B cell (primary cell): Measurements from ENCODE around the gene PHTF2. TPM values are rescaled to one million over a fixed set of nuclear protein-coding genes. Genes with fewer than 3 reads are reported as not detected.

Source experiments
- ATAC-seq: fragments of 200-7000 bp; cut with Tn5 transposase; one replicate; pipeline ENCODE4 v1.10.0; 2021; ENCODE audit warnings: low read depth, mild to moderate bottlenecking, moderate number of reproducible peaks, moderate library complexity
- CTCF ChIA-PET: fragments of 350-600 bp; sonication (Branson Sonifier 250); formaldehyde crosslinking; loops from one replicate; lab custom pipeline; 2021; ENCODE audit warnings: antibody characterized with exemption, inconsistent platforms; lab: Charles Lee
- POLR2A ChIA-PET: fragments of 350-600 bp; sonication (Branson Sonifier 250); formaldehyde crosslinking; loops from one replicate; lab custom pipeline; 2021; ENCODE audit warnings: antibody characterized with exemption; lab: Charles Lee
- DNase-seq: peaks from one replicate; pipeline ENCODE4 v3.0.0; 2013
- H2AFZ ChIP-seq: 2 replicates; pipeline ENCODE4 v1.6.1; 2012; ENCODE audit warnings: mild to moderate bottlenecking, low read depth, low read length; ENCODE audit not compliant: insufficient read depth, poor library complexity, severe bottlenecking
- H3K27ac ChIP-seq, 2 donors: 1 replicate in 1 of 2; 2 replicates in 1 of 2; pipeline ENCODE4 v1.5.1; 2012 to 2013; ENCODE audit warnings: low read length in 2 of 2, mild to moderate bottlenecking in 2 of 2, moderate library complexity in 1 of 2
- H3K27me3 ChIP-seq, 4 experiments: fragments of 200-600 bp in 1 of 4; sonication (generic) in 1 of 4; replicated peaks in 1 of 4; 1 replicate in 2 of 4; 2 replicates in 2 of 4; pipeline versions ENCODE4 v1.6.1 to v1.7.0; 2013 to 2016; ENCODE audit warnings: low read length in 3 of 4, mild to moderate bottlenecking in 2 of 4, mixed read lengths in 1 of 4, moderate library complexity in 1 of 4; ENCODE audit not compliant: insufficient read depth in 4 of 4, control insufficient read depth in 3 of 4; ENCODE audit errors: control extremely low read depth in 1 of 4
- H3K36me3 ChIP-seq, 2 experiments: replicated peaks in 1 of 2; 1 replicate in 1 of 2; 2 replicates in 1 of 2; pipeline versions ENCODE4 v1.6.1 to v1.7.1; 2013; ENCODE audit warnings: low read length in 1 of 2; ENCODE audit not compliant: insufficient read depth in 2 of 2, control insufficient read depth in 1 of 2; ENCODE audit errors: control extremely low read depth in 1 of 2, extremely low read depth in 1 of 2
- H3K4me1 ChIP-seq, 2 donors: fragments of 200-600 bp in 1 of 2; sonication (generic) in 1 of 2; 1 replicate in 1 of 2; 2 replicates in 1 of 2; pipeline versions ENCODE4 v1.5.1 to v1.6.1; 2013 to 2017; ENCODE audit warnings: low read length in 2 of 2; ENCODE audit not compliant: control insufficient read depth in 2 of 2, insufficient read depth in 2 of 2
- H3K4me2 ChIP-seq: replicated peaks from 2 replicates; pipeline ENCODE3; 2012; ENCODE audit warnings: mild to moderate bottlenecking, low read depth, low read length; ENCODE audit not compliant: poor library complexity, severe bottlenecking
- H3K4me3 ChIP-seq, 5 experiments: fragments of 200-600 bp in 1 of 5; sonication (generic) in 1 of 5; 1 replicate in 3 of 5; 2 replicates in 2 of 5; pipeline versions ENCODE4 v1.5.1 to v1.7.0; 2011 to 2016; ENCODE audit warnings: low read length in 4 of 5, mild to moderate bottlenecking in 4 of 5, low read depth in 2 of 5, control low read depth in 1 of 5, moderate library complexity in 1 of 5; ENCODE audit not compliant: insufficient read depth in 1 of 5; ENCODE audit errors: control extremely low read depth in 1 of 5, extremely low read depth in 1 of 5
- H3K79me2 ChIP-seq: fragments of 200-600 bp; sonication (generic); one replicate; pipeline ENCODE4 v1.6.0; 2016; ENCODE audit warnings: low read length; ENCODE audit not compliant: control insufficient read depth, insufficient read depth
- H3K9ac ChIP-seq: fragments of 200-600 bp; sonication (generic); 2 replicates; pipeline ENCODE4 v1.6.1; 2017; ENCODE audit warnings: mild to moderate bottlenecking, low read length, moderate library complexity
- H3K9me3 ChIP-seq, 3 donors: one replicate each; pipeline versions ENCODE4 v1.6.1 to v1.7.1; 2013; ENCODE audit warnings: low read length in 2 of 3; ENCODE audit not compliant: control insufficient read depth in 2 of 3, insufficient read depth in 1 of 3; ENCODE audit errors: control extremely low read depth in 1 of 3
- H4K20me1 ChIP-seq: 2 replicates; pipeline ENCODE4 v1.6.0; 2012; ENCODE audit warnings: mild to moderate bottlenecking, low read length; ENCODE audit not compliant: insufficient read depth, control insufficient read depth, poor library complexity, severe bottlenecking
- H3K27ac Mint-ChIP-seq: one replicate; pipeline ENCODE4 v1.8.0; 2021; ENCODE audit warnings: mixed read lengths
- H3K27me3 Mint-ChIP-seq: one replicate; pipeline ENCODE4 v1.8.0; 2021; ENCODE audit warnings: mixed read lengths
- H3K4me1 Mint-ChIP-seq: one replicate; pipeline ENCODE4 v1.8.0; 2021; ENCODE audit warnings: mixed read lengths
- H3K4me3 Mint-ChIP-seq: one replicate; pipeline ENCODE4 v1.8.0; 2021; ENCODE audit warnings: mixed read lengths
- H3K9me3 Mint-ChIP-seq: one replicate; pipeline ENCODE4 v1.8.0; 2022; ENCODE audit warnings: mixed read lengths; ENCODE audit not compliant: insufficient read depth
- CTCF ChIP-seq: fragments of 200-600 bp; IDR thresholded peaks from one replicate; pipeline ENCODE4 v1.8.0; 2022; ENCODE audit warnings: antibody characterized with exemption, mild to moderate bottlenecking
- EZH2 ChIP-seq: IDR thresholded peaks from 2 replicates; pipeline ENCODE4 v1.6.1; 2012; ENCODE audit warnings: borderline replicate concordance, low read depth, mild to moderate bottlenecking, moderate library complexity, low read length; ENCODE audit not compliant: insufficient read depth, poor library complexity, severe bottlenecking
- WGBS: methylation state at CpG from one replicate; pipeline ENCODE4 v1.1.5; 2013; ENCODE audit warnings: missing lambda C conversion rate; ENCODE audit not compliant: insufficient coverage; 5-methylcytosine and 5-hydroxymethylcytosine counted together
- intact Hi-C: fragments of 100-400 bp; cut with micrococcal nuclease; formaldehyde crosslinking; loops from one replicate; pipeline ENCODE4 v1.10.0; 2022
- polyA plus RNA-seq: library from polyadenylated mRNA; depleted of rRNA; stranded (reverse); fragments of >200 nt; gene quantifications from 2 replicates; pipeline ENCODE4 v1.2.3, GENCODE V29; 2012
- total RNA-seq, 2 donors: library from RNA; stranded (reverse); fragments of 120-200 nt in 1 of 2; gene quantifications; 1 replicate in 1 of 2; 2 replicates in 1 of 2; pipeline versions ENCODE4 v1.2.3 to v1.2.4, GENCODE V29; 2013 to 2022

The PHTF2 gene
- total and polyA plus RNA-seq, 2 donors (not counting 1 experiment from before 2014, with no cell fraction given) = 35.3 to 44.8 TPM

GRCh38 chr7:77979219-77979618 lies 180.6 kb downstream of the PHTF2 start:
- Mint-ChIP-seq H3K27me3 (no peaks in the 10 kb centered on the region), H3K9me3 (no peaks in the 10 kb centered on the region), H3K27ac (no peak overlapping the region), H3K4me3 (no peak overlapping the region), H3K4me1 (peaks cover 2% of the 10 kb centered on the region)
- Histone ChIP-seq H3K79me2 (no peaks in the 10 kb centered on the region), H3K4me1 (no peaks in the 10 kb centered on the region), H3K9me3 (no peaks in the 10 kb centered on the region), H3K4me3 (no peak overlapping the region), H3K27ac (no peak overlapping the region), H3K9ac (no peak overlapping the region), H4K20me1 (no peaks in the 10 kb centered on the region), H3K36me3 (no peaks in the 10 kb centered on the region), H3K4me2 (no peak overlapping the region), H3K27me3 (no peaks in the 10 kb centered on the region), H2AFZ (no peak overlapping the region)
- intact Hi-C loops = no loop called here
- WGBS = 83% methylated on average over 4 of the region's 5 CpGs
- no peak for TF ChIP-seq EZH2
- no peak for TF ChIP-seq CTCF
- ChIA-PET CTCF (no interaction called here), POLR2A (no interaction called here)
- no peak for DNase-seq
- ATAC-seq = no peak

DNA sequence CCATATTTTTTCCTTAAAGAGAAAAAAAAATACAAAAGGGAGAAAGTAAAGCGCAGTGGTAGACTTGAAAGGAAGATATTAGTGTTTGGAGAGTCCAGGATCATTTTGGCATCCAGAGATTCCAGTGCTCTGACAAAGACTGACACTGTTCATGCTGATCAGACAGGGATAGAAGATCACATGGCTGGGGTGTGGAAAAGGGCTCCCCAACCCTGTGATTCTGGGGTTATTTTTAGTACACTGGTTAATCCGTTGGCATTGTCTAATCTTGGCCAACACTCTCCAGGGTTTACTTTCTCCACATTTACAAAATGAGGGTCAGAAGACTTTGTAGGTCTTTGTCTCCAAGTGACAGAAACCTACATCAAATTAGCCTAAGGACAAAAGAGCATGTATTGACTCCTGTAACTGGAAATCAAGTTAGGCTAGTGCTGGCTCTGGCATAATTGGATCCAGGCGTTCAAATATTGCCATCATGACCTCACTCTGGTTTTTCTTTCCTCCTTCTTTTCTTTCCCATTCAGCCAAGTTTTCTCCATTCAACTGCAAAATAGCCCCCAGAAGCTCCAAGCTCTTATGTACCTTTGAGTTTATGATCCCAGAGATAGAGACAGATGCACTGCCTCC lies 181.6 kb downstream of the PHTF2 start:
- ATAC-seq (no peak), DNase-seq (no peak)
- no peak for TF ChIP-seq CTCF
- no peak for TF ChIP-seq EZH2
- Histone ChIP-seq H3K4me1 (no peaks in the 10 kb centered on the region), H3K27me3 (no peaks in the 10 kb centered on the region), H4K20me1 (no peaks in the 10 kb centered on the region), H3K4me2 (no peak overlapping the region), H3K27ac (no peak overlapping the region), H3K36me3 (no peaks in the 10 kb centered on the region), H2AFZ (no peak overlapping the region), H3K9ac (no peak overlapping the region), H3K9me3 (no peaks in the 10 kb centered on the region), H3K4me3 (no peak overlapping the region), H3K79me2 (no peaks in the 10 kb centered on the region)
- H3K4me3 Mint-ChIP-seq = no peak overlapping the region
- ChIA-PET CTCF (no interaction called here), POLR2A (no interaction called here)
- 100% methylated on average over 1 of the region's 3 CpGs for WGBS
- H3K27ac Mint-ChIP-seq = no peak overlapping the region
- intact Hi-C loops = no loop called here
- H3K4me1 Mint-ChIP-seq = peaks cover 2% of the 10 kb centered on the region
- no peaks in the 10 kb centered on the region for H3K27me3 Mint-ChIP-seq
- no peaks in the 10 kb centered on the region for H3K9me3 Mint-ChIP-seq
